Fibroblast of skin of abdomen (primary cell): ENCODE results near the gene DLL4.

Experiments used
- DNase-seq: peaks from one replicate; pipeline ENCODE4 v3.0.0-alpha.2; 2013

DLL4 gene

DNA sequence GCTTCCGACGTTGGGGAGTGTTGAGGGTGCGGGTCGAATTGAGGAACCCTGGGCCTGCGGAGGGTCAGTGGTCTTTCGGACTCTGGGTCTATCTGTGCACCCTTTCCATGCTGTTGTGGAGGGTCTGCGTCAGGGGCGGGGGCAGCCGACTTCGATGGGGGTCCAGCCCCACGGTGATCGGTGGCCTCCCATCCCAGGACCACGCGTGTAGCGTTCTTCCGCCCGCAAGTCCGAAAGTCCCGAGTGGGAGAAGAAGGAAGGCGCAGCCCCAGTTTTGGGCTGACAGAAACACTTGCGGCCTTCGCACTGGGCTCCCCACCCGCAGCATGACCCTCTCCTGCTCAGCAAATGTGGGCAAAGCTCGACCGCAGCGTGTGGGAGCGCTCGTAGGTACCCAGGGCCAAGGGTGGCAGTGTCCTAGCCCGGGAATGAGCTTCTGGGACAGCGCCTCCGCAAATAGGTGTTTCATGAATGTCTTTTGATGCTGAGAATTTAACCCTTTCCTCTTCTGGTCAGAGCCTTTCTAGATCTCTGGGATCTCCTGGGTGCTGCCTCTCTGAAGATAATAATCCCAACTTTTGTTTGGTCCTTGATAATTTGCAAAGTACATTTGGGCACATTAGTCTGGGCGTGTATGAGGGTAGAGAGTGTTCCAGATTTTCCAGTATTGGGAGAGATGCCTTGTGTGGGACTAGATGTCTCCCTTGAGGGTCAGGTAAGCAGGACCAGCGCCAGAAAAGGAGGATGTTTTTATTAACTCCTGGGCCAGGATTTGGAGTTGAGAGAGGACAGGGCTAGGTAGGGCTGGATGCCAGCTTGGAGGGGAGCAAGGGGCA, 2.3 kb upstream of the DLL4 start:
- no peak for DNase-seq

- no peak for DNase-seq
Measured at GRCh38 chr15:40927495-40927872, 1.7 kb upstream of the DLL4 start.

DNA sequence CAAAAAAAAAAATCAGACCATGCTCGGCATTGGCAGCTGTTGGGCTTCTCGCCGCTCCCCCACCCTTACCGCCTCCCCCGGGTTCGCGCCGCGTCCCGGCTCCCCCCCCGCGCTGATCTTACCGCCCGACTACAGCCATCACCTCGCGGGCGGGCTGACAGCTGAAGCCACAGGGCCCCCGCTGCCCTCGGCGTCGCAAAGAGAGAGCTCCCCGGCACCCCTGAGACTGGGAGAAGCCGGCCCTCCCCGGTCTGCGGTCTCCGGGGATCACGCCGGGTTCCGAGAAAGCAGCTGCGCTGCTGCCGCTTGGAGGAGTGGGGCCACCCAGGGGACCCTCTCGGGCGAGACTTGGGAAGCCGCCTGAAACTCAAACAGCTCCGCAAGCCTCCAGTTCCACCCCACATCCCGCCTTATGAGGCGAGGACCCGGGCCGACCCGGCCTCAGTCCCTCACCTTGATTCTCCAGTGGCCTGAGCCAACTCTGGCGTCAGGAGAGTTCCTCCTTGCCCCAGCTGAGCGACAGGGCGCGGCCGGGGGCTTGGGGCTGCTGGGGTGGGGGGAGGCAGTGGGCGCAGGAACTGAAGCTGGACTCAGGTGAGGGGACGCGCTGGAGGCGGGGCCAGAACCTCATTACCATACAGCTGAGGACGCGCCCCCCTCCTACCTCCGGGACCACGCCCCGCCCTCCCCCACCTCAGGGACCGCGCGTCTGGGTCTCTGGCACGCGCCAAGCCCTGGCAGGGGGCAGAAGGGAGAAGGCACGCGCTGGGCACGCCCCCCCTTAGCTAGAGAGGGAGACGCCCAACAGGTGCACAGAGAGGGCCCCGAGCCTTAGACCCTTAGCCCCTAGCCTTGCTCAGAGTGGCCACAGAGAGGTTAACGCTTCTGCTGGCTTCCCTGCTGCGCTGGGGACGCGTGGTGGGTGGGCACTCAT, 1.0 kb upstream of the DLL4 start:
- DNase-seq, result no peak

- peak; percentile 18 for DNase-seq
Measured at GRCh38 chr15:40929660-40930429, 705 bp downstream of the DLL4 start.

DNA sequence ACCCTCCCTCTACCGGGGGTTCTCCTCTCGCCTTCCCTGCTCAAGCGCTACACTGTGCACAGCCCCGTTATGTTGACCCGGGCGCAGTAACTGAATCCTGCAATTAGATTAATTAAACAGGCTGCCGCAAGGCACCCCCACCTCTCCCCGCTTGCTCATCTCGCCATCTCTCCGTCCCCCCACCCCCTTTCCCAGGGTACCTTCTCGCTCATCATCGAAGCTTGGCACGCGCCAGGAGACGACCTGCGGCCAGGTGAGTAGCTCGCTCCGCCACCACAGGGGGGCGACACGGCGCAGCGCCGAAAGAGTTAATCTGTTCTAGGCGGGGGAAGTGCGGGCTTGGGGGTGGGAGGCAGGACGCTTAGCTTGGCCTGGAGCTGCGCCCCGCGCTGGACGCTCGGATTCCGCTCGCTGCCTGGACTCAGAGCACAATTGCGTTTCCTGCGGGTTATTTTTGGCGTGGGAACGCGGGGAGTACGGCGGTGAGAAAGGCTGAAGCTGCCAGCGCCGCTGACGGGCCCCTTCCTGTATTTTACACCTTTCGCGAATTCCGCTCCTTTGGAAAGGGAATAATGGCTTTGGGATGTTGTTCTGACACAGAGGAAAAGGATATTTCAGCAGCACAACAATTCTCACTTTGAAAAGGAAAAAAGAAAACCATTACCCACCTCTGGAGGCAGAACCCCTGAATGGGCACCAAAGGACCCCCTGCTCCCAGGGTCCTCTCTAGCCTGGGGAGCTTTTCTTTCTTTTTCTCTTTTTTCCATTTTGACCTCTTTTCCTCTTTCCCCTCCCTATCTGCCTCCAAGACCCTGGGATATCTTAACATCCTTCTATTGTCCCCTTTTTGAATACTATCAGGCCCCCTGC, 1.5 kb downstream of the DLL4 start:
- no peak for DNase-seq

DNA sequence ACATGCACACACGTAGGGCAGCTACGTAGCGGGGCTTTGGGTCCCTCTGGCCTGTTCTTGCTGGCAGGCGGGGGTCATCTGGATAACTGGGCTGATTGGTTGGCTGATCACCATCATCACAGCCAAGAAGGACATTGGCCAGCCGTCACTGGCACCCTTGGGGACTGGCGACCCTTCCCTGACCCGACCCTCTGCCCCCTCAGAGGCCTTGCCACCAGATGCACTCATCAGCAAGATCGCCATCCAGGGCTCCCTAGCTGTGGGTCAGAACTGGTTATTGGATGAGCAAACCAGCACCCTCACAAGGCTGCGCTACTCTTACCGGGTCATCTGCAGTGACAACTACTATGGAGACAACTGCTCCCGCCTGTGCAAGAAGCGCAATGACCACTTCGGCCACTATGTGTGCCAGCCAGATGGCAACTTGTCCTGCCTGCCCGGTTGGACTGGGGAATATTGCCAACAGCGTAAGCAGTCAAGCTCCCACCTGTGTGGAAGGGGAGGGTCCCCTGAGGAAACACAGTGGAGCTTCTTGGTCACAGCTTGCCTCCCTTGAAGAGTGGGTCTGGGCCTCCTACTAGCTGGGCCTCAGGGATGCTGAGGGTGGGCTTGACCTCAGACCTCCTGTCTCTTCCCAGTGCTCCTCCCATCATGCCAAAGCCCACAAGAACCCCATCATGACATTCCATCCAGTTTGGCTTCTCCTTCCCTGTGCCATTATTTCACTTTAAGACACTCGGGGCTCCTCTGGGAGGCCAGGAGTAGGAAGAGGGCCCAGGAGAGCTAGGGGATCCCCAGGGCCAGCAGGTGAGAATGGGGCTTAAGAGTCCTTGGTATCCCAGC, 2.4 kb downstream of the DLL4 start:
- no peak for DNase-seq

DNA sequence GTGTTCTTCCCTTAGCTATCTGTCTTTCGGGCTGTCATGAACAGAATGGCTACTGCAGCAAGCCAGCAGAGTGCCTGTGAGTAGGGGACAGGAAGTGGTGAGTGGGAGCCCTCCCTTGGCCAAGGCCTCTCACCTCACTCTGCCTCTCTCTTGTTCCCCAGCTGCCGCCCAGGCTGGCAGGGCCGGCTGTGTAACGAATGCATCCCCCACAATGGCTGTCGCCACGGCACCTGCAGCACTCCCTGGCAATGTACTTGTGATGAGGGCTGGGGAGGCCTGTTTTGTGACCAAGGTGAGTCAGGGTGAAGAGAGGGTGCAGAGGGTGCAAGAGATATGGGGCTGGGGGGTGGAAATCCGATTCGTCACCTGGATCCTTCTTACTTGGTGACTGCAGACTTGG, 3.0 kb downstream of the DLL4 start:
- no peak for DNase-seq

- no peak for DNase-seq
Measured at GRCh38 chr15:40932649-40933516, 3.7 kb downstream of the DLL4 start.

GRCh38 chr15:40933517-40933902, 4.4 kb downstream of the DLL4 start:
- DNase-seq, result no peak

DNA sequence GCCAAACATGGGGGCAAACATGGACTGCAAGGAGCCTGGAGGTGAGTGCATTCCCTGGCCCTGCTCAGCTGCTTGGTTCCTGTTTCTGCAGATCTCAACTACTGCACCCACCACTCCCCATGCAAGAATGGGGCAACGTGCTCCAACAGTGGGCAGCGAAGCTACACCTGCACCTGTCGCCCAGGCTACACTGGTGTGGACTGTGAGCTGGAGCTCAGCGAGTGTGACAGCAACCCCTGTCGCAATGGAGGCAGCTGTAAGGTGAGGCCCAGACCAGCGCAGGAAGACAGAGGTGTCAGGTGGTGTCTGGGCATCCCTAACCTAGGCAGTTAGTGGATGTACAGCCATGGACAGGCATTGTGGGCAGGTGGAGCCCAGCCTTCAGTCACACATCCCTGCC, 5.3 kb downstream of the DLL4 start:
- DNase-seq, result no peak

- DNase-seq, result no peak
Measured at GRCh38 chr15:40936234-40936708, 7.1 kb downstream of the DLL4 start.

DNA sequence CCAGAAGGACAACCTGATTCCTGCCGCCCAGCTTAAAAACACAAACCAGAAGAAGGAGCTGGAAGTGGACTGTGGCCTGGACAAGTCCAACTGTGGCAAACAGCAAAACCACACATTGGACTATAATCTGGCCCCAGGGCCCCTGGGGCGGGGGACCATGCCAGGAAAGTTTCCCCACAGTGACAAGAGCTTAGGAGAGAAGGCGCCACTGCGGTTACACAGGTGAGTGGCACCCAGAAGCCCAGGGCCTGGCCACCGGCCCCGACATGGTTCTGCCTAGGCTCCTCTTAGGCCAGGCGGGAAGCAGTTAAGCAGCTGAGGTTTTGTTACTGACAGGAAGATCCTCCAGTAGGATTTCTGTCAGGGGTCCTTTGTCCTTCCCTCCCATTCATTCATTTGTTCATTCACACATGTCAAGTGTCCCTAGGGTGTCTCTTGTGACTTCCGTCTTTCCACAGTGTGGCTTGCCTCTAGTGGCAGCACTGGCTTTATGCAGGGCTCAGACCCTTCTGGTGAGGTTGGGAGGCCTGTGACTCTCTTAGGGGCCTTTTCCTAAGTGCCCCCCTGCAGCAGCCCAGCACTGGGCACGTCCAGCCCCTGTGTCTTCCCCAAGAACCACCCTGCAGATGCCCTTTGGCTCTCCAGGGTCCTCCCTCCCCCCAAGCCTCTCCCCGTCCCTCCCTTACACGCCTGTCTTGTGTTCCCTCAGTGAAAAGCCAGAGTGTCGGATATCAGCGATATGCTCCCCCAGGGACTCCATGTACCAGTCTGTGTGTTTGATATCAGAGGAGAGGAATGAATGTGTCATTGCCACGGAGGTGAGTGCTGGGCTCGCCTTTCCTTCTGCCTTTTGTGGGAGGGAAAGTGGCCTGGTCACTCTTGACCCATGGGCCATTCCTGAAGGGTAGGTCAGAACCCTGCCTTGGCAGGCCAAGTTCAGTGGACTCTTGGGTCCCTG, 7.8 kb downstream of the DLL4 start:
- DNase-seq, result peak; percentile 58

DNA sequence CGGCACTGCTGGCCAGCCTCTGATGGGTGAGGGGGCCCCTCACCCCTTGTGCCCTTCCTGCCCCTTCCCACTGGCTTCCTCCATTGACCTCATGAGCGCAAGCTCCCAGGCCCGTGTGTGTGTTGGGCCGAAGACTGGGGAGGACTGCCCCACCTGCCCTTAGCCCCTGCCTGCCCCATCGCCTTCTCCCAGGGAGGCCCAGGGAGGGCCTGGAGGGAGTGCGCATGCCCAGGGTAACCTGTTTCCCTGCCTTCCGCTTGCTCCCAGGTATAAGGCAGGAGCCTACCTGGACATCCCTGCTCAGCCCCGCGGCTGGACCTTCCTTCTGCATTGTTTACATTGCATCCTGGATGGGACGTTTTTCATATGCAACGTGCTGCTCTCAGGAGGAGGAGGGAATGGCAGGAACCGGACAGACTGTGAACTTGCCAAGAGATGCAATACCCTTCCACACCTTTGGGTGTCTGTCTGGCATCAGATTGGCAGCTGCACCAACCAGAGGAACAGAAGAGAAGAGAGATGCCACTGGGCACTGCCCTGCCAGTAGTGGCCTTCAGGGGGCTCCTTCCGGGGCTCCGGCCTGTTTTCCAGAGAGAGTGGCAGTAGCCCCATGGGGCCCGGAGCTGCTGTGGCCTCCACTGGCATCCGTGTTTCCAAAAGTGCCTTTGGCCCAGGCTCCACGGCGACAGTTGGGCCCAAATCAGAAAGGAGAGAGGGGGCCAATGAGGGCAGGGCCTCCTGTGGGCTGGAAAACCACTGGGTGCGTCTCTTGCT, 8.8 kb downstream of the DLL4 start:
- no peak for DNase-seq

- DNase-seq, result no peak
Measured at GRCh38 chr15:40938536-40938870, 9.4 kb downstream of the DLL4 start.

- DNase-seq, result no peak
Measured at GRCh38 chr15:40940296-40940801, 11.2 kb downstream of the DLL4 start.

- no peak for DNase-seq
Measured at GRCh38 chr15:40941068-40941527, 12.0 kb downstream of the DLL4 start.

DNA sequence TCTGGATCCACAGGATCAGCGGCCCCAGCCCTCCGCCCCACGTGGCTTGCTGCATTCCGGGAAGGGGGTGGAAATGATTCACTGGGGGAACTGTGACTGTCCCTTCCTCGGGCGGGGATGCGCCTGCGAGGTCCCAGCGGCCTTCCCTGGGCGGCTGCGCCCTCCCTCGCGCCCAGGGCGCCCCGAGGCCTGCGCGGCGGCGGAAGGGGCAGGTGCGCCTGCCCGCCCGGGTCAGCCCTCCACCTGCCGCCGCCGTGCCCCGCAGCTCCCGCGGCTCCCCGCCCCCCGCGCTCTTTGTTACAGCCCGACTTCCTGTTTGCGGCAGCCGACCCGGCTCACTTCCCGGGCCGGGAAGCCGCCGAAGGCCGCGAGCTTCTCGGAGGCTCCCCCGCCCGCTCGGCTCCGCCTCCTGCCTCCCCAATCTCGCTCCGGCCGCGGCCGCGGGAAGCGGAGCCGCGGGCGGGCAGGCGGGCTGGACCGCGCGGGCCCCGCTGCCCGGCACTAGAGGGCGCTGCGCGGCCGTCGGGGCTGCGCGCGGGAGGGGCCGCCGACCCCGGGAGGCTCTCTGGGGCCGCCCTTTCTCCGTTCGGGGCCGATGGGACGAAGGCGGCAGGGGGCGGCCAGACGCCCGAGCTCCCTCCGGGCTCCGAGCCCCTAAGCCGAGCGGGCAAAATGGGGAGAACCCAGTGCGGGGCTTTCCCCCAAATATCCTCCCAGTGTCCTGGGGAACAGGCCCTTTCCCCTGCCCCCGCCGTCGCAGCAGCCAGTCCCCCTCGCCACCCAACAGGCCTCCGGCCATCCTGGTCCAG, 12.6 kb downstream of the DLL4 start:
- peak; percentile 82 for DNase-seq
